LoVo (cell line): ENCODE measurements around the gene KANK3.
"Not testable (repeated sequence)": the region's sequence is repeated elsewhere in the genome, so short reads cannot be mapped to it uniquely, and the experiment has no call there.

ENCODE experiments used
- DNase-seq: peaks from one replicate; pipeline ENCODE4 v3.0.0-alpha.2; 2016; ENCODE audit warnings: low spot score

Gene KANK3

DNA sequence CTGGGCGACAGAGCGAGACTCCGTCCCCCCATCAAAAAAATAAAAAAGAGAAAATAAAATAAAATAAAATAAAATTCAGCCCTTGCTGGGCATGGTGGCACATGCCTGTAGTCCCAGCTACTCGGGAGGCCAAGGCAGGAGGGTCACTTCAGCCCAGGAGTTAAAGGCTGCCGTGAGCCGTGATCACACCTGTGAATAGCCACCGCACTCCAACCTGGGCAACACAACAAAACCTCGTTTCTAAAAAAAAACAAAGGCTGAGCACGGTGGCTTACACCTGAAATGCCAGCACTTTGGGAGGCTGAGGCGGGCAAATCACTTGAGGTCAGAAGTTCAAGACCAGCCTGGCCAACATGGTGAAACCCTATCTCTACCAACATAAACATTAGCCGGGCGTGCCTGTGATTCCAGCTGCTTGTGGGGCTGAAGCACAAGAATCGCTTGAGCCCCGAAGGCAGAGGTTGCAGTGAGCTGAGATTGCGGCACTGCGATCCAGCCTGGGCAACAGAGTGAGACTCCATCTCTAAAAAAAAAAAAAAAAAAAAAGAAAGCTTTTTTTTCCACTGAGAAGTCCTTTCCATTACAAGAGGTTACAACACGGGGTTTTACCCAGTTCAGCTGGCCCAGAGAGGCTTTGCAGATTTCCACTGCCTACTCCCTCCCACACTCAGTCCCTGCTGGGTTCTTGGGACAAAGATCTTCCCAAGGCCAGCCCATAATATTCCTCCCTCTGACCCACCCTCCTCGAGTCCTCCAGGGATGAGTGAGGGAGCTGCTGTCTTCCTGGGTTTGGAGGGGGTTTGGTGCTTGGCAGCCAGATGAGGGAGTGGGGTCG, 27.3 kb upstream of the KANK3 start:
- no peak for DNase-seq

- DNase-seq = peak; percentile 79
Measured at GRCh38 chr19:8367327-8368001, 24.4 kb upstream of the KANK3 start.

DNA sequence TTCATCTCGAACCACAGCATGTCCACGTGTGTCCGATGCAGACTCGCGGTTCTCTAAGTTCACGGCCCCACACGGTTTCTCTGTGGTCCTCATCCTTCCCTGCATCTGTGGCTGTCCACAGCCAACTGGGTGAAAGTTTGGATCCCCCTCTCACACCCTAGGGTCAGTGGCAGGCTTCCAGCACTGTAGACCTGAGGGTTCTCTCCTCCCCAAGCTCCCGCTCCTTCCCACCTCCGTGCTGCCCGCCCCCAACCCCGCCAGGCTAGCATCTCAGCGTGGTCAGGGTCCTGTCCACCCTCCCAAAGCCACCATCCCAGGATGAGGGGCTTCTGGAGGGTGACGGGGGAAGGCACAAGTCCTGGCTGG, 23.9 kb upstream of the KANK3 start:
- DNase-seq = no peak

DNA sequence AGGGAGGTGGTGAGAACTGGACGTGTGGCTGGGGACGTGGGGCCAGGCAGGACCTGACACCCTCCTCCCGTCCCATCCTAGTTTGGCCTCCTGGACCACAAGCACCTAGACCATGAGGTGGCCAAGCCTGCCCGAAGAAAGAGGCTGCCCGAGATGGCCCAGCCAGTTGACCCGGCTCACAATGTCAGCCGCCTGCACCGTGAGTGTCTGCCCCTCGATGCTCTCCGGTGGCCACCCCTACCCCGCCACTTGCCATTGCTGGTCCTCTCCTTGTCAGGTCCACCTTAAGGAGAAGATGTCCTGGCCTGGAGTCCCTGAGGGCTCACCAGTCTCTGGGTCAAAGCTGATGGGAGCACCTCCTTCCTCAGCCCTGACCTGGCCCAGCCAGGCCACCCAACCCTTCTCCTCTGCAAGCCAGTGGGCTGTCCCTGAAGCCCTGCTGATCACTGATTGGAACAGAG, 23.1 kb upstream of the KANK3 start:
- no peak for DNase-seq

DNA sequence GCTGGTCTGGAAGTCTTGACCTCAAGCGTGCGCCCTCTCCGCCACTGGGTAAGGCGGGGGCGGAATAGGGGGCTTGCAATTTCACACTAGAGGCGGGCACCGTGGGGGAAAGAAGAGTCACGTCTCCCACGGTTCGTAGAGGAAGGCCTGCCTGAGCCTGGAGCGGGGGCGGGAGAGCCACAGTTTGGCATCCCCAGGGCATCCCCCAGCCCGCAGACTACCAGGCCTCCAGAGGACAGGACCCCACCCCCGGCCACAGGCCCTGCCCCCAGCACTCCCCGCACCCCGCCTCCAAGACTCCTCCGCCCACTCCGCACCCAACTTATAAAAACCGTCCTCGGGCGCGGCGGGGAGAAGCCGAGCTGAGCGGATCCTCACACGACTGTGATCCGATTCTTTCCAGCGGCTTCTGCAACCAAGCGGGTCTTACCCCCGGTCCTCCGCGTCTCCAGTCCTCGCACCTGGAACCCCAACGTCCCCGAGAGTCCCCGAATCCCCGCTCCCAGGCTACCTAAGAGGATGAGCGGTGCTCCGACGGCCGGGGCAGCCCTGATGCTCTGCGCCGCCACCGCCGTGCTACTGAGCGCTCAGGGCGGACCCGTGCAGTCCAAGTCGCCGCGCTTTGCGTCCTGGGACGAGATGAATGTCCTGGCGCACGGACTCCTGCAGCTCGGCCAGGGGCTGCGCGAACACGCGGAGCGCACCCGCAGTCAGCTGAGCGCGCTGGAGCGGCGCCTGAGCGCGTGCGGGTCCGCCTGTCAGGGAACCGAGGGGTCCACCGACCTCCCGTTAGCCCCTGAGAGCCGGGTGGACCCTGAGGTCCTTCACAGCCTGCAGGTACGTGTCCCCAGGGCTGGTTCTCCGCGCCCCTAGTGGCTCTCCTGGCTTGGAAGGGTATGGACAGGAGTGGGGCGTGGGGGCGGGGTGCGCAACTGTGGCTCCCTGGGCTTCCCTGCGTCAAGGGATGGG, 21.0 kb upstream of the KANK3 start, which contains the start of gene ANGPTL4:
Gene ANGPTL4 (plus strand): TSS at position 353 of the 969 bp plus-strand sequence. CDS start 167 bp downstream, at position 520.
- peak; percentile 76 for DNase-seq

GRCh38 chr19:8361921-8362793, 19.1 kb upstream of the KANK3 start:
- DNase-seq = peak; percentile 96

- DNase-seq = no peak
Measured at GRCh38 chr19:8360196-8360595, 17.1 kb upstream of the KANK3 start.

- no peak for DNase-seq
Measured at GRCh38 chr19:8358948-8359347, 15.9 kb upstream of the KANK3 start.

DNA sequence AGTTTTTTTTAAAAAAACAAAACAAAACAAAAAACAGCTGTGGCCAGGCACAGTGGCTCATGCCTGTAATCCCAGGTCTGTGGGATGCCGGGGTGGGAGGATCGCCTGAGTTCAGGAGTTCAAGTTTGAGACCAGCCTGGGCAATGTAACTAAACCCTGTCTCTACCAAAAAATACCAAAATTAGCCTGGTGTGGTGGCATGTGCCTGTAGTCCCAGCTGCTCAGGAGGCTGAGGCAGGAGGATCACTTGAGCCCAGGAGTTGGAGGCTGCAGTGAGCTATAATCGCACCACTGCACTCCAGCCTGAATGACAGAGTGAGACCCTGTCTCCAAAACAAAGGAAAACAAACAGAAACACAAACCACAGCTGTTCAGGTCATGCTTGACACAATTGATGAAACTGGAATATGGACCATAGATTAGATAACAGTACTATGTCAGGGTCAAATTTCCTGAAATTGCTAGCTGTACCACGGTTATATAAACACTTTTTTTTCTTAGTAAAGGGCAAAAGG, 14.0 kb upstream of the KANK3 start:
- no peak for DNase-seq

GRCh38 chr19:8355631-8356402, 12.8 kb upstream of the KANK3 start:
- peak; percentile 27 for DNase-seq

DNA sequence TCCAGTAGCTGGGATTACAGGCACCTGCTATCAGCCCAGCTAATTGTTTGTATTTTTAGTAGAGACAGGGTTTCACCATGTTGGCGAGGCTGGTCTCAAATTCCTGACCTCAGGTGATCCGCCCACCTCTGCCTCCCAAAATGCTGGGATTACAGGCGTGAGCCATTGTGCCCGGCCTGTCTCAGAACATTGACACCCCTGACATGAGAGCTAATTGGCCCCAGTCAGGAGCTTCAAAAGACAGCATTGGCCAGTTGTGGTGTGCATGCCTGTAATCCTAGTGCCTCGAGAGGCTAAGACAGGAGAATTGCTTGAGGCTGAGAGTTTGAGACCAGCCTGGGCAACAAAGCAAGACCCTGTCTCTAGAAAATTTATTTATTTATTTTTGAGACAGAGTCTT, 9.8 kb upstream of the KANK3 start:
- DNase-seq = not testable (repeated sequence)

DNA sequence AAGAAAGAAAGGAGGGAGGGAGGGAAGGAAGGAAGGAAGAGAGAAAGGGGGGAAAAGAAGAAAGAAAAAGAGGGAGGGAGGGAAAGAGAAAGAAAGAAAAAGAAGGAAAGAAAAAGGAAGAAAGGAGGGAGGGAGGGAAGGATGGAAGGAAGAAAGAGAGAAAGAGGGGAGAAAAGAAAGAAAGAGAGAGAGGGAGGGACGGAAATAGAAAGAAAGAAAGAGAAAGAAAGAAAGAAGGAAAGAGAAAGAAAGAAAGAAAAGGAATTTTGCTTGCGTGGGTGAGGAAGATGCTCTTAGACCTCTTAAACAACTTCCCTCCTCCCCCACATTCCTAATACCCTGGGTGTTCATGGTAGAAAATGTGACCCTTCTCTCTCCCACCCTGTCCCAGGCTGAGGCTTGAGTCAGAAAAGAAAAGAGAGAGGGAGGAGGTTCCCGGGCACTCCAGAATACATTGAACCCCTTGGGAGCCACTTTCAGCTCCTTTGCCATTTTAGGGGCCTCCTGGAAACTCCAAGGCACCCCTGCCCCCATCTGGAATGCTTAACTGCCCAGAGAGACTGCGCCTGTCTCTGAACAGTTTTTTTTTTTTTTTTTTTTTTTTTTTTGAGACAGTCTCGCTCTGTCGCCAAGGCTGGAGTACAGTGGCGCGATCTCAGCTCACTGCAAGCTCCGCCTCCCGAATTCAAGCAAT, 9.2 kb upstream of the KANK3 start:
- DNase-seq = no peak

DNA sequence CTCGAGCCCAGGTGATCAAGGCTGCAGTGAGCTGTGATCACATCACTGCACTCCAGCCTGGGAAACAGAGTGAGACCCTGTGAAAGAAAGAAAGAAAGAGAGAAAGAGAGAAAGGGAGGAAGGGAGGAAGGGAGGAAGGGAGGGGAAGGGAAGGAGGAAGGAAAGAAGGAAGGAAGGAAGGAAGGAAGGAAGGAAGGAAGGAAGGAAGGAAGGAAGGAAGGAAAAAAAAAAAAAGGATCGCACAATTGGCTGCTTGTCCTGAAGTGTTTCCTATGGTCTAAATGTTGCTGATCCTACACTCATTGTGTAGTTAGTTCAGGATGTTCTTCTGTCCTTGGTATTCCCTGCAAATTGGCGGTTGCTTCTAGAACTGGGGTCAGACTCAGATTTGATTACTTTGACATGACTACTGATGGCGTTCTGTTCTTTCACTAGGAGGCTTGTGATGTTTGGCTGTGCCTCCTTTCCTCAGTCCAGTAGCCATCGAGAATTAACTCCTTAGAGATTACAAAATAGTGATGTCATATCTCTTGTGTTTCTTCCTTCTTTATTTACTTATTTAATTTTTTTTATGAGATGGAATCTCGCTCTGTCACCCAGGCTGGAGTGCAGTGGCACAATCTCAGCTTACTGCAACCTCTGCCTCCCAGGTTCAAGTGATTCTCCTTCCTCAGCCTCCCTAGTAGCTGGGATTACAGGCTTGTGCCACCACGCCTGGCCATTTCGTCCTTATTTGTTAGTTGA, 6.7 kb upstream of the KANK3 start:
- not testable (repeated sequence) for DNase-seq

DNA sequence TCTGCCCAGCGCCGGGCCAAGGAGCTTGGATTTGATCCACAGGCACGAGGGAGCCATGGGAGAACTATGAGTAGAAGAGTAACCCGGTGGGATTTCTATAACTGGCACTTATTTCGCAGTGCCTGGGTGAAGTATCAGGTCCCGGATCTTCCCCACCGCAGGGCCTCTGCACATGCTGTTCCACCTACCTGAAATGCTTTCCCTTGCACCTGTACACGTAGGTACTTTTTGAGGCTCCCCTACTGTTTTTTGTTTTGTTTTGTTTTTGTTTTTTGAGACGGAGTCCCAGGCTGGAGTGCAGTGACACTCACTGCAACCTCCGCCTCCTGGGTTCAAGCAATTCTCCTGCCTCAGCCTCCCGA, 402 bp upstream of the KANK3 start:
- DNase-seq = no peak

DNA sequence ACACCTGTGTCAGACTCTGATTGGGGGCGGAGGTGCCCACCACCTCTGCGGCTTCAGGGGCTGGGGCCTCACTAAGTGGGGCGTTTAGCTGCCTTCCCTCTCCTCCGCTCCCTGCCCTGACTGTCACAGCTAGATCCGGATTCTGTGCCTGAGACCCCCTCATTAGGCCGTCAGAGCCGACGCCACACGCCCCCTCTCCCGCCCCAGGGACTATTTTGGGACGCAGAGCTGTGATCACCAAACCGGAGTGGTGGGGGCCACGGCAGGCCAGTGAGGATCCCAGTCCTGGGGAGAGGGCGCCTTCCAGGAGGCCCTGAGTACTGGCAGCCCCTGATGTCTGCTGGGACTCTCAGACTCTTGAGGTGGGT, 762 bp downstream of the KANK3 start:
- DNase-seq = no peak

DNA sequence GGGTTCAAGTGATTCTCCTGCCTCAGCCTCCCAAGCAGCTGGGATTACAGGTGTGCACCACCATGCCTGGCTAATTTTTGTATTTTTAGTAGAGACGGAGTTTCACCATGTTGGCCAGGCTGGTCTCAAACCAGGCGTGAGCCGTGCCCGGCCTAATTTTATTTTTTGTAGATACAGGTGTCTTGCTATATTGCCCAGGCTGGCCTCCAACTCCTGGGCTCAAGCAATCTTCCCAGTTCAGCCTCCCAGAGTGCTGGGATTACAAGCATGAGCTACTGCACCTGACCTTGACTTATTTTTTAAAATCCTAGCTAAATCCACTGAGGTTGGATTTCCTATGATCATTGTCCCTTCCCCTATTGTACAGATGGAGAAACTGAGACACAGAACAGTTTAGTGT, 1.6 kb downstream of the KANK3 start:
- not testable (repeated sequence) for DNase-seq

- no peak for DNase-seq
Measured at GRCh38 chr19:8340341-8341096, 2.5 kb downstream of the KANK3 start.

DNA sequence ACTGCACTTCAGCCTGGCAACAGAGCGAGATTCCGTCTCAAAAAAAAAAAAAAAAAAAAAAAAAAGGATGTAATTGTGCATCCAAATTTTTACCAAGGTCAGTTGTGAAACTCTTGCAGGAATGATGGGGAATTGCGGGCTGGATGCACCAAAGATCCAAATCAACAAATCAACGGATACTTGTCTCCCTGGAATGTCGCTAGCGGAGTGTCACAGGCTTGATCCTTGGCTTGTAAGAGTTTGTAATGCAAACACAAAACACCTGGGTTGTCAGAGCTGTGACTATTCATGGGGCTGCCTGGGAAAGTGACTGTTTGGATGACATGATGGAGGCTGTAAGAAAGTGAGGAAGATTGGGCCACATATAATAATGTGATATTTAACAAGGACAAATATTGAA, 4.2 kb downstream of the KANK3 start:
- no peak for DNase-seq
